Suppressor macrophage (primary cell): ENCODE measurements around the gene NCDN.

Source experiments
- DNase-seq, 4 experiments: peaks; one replicate each; pipeline ENCODE4 v3.0.0-alpha.2; 2020 to 2022

The NCDN gene

DNA sequence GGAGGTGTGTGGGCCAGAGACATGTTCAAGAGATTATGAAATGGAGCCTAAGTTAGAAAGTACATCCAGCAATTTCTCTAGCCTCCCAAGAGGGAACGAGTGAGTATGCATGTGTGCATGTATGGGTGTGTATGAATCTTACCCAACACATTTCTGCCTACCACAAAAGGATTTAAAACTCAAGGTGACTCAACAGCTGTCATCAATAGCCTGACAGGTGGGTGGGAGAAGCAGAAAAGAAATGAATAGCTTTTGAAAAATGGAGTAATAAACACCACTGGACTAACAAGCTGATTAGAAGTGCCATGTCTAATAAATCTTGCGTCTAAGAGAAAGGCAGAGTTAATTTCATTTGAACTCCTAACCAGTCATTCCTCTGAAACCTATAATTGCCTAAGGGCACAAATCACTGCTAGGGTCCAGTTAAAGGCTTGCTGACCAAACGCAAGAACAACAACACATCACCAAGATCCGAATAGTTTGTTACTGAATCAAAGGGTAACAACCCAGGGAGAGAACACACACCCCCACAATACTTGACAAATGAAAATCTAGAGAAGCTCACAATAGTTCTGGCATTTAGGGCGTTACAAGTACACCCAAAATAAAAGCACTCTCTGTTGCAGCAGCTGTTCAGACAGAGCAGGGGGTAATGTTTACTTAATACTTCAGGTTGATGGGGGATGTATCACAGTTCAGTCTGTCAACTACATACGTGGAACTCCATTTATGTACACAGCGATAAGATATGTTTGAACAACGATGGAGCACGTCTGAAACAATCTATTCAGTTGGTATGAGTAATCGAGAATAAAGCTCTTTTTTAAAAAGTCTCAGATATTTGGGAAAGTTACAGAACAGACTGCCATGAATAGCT is 1.8 kb upstream of the NCDN start:
- DNase-seq: peak in 1 of 4 experiments; percentile 32

DNA sequence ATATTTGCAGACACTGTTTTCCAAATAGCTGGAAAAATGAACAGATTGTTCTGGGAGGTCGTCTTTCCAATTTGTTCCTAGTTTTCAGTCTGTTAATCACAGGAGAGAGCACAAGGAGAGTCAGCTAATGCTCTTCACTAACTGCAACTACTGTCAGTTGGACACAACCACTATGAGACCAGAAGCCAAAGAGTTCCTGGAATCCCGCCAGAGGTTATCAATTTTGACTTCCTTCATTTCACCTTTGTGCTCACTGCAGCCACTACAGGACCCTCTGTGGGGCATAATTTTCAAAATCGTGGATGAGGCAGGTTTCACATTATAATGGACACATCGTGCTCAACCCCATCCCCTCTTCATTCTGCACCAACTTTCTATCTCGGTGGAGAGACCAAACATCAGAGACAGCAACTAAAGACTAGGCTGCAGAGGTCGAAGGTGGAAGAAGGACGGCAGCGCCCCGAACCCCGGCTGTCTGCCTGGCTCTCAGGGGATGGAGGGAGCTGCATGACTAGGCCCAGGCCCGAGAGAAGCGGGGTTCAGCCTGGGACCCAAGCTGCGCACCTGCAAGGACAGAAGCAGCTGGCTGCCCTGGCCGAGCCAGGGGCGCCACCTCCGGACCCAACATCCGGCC is 998 bp upstream of the NCDN start:
- DNase-seq: no peak

DNA sequence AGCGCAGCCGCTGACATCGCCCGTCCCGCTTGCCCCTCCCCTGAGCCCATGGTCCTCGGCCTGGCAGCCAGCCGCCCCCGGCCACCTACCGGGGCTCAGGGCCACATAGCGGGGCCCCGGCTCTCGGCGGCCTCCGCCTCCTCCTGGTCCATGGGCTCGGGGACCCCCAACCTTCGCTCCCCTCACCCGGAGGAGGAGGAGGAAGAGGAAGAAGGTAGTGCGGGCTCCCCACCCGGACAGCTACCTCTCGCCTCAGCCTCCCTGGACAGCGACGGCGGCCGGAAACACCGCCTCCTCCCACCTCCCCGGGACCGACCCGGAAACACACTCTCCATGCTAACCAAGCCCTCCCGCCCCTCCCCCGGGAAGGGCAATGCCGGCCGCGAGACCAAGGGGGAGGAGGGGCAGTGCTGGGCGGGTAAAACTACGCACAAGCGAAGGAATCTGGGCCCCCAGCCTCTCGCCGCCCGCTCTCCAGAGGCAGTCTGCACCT is 435 bp upstream of the NCDN start, which contains the start of gene KIAA0319L:
Gene KIAA0319L, minus strand, starts transcription at position 286 of the 493 bp plus-strand sequence. CDS start 2,912 bp downstream, outside the sequence.
- DNase-seq: peak; percentile 75 to 90 (median 85)

DNA sequence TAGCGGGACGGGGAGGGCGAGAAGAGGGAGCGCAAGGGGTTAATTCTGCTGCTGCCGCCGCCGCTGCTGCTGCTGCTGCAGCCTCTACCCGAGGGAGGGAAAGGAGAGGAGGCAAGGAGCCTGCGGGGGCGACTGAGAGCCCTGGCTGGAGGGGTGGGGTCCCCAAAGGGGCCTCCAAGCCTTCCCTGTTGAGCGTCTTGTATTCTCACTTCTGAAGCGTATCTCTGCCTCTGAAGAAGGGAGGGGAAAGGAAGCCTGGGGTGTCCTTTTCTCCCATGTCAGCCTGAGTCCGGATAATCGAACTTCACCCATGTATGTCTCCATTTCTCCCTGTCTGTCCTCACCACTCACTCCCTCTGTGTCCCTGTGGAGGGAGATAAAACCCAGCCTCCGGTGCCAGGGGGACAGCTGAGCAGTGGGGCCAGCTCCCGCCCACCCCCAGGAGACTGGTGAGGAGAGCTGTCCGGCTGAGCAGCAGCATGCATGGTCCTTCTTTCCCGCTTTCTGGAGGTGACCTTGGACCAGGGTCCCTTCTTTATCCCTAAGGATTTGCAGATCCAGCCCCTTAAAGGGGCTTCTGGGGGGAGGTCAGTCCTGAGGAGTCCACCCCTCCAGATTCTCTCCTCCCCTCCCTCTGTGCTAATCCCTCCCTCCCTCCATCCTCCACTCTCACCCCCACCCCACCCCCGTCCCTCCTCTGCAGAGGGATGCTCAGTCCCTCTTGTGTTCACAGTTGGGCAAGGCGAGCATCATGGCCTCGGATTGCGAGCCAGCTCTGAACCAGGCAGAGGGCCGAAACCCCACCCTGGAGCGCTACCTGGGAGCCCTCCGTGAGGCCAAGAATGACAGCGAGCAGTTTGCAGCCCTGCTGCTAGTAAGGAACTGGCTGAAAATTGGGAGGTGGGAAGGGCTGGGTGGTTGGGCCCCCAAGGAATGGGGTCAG is 1.0 kb downstream of the NCDN start:
- DNase-seq: peak in 1 of 4 experiments; percentile 39

DNA sequence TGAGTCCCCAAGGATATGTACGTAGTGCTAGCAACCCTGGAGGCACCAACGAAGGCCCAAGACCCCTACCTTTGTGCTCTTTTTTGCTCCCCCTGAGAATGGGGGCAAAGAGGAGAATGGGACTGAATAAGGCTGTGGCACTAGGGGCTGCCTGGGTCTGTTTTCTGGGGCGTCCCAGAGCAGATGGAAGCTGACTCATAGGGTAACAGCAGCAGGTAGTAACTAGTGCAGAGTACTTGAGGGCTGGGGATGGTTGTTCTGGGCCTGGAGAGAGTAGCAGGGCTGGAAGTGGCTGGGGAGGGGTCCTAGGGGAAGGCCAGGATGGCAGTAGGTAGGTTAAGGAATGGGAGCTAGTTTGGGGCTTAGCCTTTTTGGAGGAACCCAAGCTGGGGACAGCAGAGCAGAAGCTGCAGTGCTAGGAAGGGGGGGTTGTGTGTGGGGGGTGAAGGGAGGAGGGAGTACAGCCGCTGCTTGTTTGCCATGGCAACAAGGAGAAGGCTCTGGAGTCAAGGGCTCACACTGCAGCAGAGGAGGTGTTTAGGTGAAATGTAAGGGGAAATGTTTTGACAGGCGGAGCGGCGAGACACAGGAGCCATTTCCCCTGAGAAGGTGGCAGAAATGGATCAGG is 1.8 kb downstream of the NCDN start:
- no peak for DNase-seq

DNA sequence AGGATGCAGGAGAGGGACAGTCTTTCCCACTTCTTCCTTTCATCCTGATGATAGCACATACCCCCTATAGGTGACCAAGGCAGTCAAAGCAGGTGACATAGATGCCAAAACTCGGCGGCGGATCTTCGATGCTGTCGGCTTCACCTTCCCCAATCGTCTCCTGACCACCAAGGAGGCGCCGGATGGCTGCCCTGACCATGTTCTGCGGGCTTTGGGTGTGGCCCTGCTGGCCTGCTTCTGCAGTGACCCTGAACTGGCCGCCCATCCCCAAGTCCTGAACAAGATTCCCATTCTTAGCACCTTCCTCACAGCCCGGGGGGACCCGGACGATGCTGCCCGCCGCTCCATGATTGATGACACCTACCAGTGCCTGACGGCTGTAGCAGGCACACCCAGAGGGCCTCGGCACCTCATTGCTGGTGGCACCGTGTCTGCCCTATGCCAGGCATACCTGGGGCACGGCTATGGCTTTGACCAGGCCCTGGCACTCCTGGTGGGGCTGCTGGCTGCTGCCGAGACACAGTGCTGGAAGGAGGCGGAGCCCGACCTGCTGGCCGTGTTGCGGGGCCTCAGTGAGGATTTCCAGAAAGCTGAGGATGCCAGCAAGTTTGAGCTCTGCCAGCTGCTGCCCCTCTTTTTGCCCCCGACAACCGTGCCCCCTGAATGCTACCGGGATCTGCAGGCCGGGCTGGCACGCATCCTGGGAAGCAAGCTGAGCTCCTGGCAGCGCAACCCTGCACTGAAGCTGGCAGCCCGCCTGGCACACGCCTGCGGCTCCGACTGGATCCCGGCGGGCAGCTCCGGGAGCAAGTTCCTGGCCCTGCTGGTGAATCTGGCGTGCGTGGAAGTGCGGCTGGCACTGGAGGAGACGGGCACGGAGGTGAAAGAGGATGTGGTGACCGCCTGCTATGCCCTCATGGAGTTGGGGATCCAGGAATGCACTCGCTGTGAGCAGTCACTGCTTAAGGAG is 2.9 kb downstream of the NCDN start:
- DNase-seq: no peak

DNA sequence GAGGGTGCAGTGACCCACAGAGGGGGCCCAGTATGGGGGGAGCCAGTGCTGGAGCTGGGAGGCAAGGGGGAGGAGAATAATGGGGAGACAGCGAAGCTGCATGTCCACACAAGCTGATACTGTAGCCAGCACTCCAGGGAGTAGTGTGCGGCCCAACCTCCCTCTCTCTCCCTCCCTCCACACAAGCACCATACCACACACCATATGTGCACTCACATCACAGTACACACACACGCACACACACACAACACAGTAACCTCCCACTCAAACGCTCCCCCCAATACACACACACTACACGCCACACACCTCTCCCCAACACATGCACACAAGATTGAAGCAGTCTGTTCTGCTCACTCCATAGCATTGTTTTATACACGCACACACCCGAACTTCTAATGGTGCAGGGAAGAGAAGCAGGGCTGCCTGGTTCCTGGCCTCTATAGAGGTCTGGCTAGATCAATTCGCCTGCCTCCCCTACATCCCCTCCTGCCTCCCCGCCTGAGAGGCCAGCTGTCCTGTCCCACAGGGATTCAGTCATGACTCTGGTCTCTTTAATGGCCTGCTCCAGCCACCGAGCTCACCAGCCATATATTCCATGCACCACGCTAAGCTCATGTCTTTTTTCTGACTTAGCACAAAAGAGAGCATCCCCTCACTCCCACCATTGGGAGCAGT is 3.8 kb downstream of the NCDN start:
- no peak for DNase-seq

DNA sequence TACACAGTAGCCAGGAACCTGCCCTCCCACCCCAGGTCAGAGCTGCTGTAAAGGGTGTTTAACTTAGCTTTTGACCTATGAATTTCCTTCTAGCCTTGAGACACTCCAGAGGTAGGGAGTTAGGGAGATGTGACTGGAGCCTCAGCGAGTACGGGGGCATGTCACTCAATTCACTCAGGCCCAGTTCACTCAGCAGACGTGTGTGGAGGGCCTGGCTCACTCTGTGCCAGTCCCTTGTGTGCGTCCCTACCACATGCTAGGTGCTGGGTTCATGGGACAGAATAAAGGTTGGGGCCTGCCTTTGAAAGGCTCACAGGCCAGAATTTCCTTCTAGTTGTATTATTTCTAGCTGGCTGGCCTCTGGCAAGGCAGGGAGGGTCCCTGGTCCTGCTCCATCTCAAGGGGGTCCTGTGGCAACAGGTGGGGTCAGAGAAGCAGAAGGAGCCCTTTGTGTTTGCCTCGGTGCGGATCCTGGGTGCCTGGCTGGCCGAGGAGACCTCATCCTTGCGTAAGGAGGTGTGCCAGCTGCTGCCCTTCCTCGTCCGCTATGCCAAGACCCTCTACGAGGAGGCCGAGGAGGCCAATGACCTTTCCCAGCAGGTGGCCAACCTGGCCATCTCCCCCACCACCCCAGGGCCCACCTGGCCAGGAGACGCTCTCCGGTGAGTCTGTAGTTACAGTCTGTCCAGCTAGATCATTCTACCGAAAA is 4.5 kb downstream of the NCDN start:
- DNase-seq: no peak

DNA sequence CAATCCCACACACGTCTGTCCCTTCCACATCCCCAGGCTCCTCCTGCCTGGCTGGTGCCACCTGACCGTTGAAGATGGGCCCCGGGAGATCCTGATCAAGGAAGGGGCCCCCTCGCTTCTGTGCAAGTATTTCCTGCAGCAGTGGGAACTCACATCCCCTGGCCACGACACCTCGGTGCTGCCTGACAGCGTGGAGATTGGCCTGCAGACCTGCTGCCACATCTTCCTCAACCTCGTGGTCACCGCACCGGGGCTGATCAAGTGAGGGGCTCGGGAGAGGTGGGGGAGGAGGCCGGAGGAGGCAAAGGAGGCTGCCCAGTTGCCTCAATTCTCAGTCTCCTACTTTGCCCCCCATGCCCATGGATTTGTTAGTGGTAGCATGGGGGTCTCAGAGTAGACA is 5.6 kb downstream of the NCDN start:
- DNase-seq: no peak

DNA sequence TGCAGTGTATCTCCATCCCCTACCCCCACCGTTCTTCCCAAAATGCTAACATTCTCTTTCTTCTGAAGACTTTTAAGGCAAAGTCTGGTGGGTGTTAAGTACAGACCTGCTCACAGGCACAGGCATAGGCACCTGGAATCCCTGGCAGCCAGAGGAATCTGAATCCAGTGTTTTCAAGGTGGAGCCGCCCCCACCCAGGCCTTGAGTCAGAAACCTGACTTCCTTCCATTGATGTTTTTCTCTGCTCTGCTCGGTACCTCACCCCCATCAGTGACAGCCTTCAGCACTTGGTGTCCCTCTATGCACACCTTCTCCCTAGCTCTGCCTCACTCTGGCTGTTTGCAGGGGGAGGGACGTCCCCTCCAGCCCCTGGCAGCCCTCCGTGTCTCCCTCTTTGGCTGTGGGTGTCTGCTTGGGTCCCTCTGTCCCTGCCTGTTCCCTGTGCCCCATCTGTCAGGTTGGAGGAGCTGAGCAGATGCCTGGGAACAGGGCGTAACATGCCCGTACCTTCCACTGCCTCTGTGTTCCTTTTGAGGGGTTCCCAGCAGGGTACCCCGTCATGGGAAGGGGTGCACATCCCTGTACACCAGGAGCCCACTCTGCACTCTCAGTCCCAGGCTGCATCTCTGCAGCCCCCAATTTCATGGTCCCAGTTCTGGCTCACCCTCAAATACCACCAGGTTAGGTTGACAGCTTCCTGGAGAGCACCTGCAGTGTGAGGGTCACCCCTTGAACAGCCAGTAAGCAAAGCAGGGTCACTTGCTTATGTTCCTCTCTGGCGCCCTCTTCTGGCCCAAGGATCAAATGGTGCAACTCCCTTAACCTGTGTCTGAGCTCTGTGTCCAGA is 6.7 kb downstream of the NCDN start:
- peak; percentile 82 to 89 (median 83) for DNase-seq

DNA sequence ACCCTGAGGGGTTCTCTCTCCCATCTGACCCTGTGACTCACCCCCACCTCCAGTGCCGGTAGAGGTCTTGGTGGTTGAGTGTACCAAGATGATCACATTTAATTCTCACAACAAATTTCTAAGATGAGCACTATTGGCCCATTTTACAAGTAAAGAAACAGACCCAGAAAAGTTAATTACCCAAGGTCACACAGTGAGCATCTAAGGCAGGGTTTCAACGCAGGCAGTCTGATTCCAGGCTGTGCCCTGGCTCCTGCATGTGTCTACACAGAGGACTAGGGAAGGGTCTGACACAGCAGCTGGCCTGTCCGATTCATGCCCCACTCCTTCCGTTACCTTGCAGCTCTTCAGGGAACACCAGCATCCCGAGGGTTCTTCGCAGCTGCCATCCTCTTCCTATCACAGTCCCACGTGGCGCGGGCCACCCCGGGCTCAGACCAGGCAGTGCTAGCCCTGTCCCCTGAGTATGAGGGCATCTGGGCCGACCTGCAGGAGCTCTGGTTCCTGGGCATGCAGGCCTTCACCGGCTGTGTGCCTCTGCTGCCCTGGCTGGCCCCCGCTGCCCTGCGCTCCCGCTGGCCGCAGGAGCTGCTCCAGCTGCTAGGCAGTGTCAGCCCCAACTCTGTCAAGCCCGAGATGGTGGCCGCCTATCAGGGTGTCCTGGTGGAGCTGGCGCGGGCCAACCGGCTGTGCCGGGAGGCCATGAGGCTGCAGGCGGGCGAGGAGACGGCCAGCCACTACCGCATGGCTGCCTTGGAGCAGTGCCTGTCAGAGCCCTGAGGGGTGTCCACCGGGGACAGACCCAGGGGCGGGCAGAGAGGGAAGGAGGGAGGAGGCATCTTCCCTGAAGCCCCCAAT is 7.5 kb downstream of the NCDN start:
- no peak for DNase-seq

DNA sequence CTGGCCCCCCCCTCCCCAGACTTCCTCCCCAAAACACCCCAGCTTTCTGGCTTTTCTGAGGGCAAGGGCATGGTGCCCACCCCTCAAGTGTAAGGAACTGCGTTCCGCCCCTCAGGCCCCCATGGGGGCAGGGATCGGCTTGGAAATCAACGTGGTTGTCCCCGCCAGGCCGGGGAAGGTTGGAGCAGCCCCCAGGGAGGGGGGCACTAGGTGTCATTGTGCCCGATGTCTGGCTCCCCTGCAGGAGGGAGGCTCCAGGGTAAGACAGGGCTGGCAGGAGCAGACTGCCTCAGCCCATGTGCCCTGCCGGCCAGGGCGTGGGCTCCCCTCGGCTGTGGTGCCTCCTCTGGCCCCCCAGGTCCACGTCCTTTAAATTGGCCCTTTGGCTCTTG is 8.1 kb downstream of the NCDN start:
- DNase-seq: no peak

DNA sequence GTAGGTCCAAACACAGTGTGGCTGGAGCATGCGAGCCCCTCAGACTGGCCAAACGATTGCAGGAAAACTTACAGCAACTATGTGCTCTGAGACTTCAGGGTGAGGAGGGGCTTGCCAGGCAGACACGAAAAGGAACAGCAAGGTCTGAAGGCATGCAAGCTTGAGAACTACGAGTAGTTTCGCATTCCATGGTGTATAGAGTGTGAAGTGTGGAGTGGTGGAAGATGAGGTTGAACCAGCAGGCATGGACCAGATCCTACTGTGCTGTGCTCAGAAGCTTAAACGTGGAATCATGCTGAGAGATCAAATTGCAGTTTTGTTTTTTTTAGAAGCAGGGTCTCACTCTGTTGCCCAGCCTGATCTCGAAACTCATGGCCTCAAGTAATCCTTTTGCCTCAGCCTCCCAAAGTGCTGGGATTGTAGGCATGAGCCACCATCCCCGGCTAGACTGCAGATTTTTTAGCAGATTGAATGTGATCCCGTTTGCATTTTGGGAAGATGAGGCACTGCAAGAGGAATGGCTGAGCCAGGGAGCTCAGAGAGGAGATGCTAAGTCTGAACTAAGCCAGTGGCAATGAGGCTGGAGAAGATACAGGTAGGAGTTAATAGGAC is 10.5 kb downstream of the NCDN start:
- DNase-seq: no peak

DNA sequence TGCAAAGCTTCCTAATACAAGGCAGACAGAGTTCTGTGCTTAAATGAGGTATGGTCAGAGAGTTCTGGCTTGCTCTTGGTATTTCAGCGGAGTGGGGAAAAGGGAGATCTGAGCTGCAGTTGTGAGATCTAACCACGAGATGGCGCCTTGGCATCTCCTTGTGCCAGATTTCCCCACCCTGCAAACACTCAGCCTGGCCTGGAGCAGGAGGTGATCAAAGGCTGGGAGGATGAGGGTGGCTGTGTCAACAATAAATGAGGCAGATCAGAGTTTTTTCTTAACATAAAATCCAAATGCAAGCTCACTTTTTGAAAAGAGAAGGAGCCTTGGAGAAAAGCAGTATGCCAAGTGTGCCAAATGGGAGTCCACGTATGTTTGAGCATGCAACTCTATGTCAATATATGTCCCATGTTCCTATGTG is 11.4 kb downstream of the NCDN start:
- DNase-seq: peak; percentile 70 to 79 (median 78)

DNA sequence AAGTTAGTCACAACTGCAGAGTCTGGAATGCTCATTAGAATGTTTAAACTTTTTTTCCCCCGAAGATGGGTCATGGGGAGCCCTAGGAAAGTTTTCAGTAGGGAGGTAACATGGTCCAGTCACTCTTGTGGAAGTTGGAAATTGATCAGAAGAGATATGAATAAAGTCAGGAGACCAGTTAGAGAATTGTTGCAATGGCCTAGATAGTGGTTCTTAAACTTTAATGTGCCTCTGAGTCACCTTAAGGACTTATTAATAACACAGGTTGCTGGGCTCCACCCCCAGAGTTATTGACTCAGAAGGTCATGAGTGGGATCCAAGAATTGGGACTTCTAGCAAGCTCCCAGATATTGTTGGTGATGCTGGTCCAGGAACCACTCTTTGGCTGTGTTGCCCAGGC is 12.3 kb downstream of the NCDN start:
- peak in 1 of 4 experiments; percentile 36 for DNase-seq

DNA sequence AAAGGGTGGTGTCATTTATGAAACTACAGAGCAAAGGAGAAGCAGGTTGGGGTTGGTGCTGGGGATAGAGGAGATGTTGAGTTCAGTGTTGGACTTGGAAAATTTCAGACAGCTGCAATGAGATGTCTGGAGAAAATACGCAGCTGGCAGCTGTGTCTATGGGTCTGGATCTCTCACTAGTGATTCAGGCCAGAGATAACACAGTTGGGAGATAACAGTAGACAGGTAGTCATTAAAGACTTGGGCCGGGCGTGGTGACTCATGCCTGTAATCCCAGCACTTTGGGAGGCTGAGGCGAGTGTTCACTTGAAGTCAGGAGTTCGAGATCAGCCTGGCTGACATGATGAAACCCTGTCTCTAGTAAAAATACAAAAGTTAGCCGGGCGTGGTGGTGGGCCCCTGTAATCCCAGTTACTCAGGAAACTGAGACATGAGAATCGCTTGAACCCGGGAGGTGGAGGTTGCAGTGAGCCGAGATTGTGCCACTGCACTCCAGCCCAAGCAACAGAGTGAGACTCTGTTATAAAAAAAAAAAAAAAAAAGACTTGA is 13.1 kb downstream of the NCDN start:
- DNase-seq: no peak

DNA sequence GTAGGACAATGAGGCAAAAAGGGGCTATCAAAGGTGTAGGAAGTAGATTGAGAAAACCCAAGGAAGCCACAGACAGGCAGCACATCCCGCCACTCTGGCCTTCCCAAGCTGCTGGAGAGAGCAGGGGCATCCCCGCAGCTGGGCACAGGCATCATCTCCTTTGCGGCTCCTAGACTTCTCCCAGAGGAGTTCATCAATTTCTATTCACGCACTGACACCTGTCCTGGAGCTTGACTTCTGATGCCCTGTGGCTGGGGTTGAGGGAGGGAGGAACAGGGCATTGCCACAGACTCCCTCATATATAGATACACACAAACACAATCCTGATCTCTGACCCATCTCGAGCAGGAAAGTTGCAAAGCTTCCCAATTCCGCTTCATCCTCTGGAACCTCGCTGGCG is 13.7 kb downstream of the NCDN start:
- DNase-seq: no peak
